ENCODE measurements around the gene FOXL2NB. TPM values are rescaled to one million over a fixed set of nuclear protein-coding genes. Genes with fewer than 3 reads are reported as not detected.

Gene FOXL2NB
- total RNA-seq, 6 experiments from 2014 or later: not detected

DNA sequence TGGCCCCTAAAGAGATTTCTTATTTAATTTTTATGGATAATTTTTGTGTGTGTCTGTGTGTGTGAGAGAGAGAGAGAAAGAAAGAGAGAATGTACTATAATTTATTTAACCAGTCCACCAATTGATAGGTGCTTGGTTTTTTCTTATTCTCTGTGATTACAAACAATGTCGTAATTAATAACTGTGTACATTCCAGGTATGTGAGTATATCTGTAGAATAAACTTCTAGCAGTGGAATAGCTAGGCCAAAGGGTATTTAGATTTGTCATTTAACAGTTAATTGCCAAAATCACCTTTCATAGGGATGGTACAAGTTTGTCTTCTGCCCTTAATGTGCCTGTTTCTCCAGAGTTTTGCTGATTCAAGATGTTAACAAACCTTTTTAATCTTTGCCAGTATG, 35.4 kb upstream of the FOXL2NB start:
- ATAC-seq: no peak
- TF ChIP-seq CTCF (IDR thresholded peaks at IDR 0.05): no peak
- TF ChIP-seq POLR2A (IDR thresholded peaks at IDR 0.05): no peak
- Histone ChIP-seq H3K27me3 (no peaks in the 10 kb centered on the region), H3K4me1 (peaks cover 0 to 5% (median 0%) of the 10 kb centered on the region in 4 donors), H3K4me3 (no peak overlapping the region), H3K9me3 (no peaks in the 10 kb centered on the region), H3K27ac (no peak overlapping the region), H3K36me3 (no peaks in the 10 kb centered on the region)
- WGBS (ENCODE audit: insufficient coverage, low coverage, low lambda C conversion rate, missing lambda C conversion rate): 92% methylated on average over 1 of the region's 1 CpG
- DNase-seq: no peak
- intact Hi-C loops (cut with DNase I): loop anchor here in 1 of 2 donors (10.0 kb wide), 1 partner anchor 67 kb away; no protein-coding TSS in a partner anchor

DNA sequence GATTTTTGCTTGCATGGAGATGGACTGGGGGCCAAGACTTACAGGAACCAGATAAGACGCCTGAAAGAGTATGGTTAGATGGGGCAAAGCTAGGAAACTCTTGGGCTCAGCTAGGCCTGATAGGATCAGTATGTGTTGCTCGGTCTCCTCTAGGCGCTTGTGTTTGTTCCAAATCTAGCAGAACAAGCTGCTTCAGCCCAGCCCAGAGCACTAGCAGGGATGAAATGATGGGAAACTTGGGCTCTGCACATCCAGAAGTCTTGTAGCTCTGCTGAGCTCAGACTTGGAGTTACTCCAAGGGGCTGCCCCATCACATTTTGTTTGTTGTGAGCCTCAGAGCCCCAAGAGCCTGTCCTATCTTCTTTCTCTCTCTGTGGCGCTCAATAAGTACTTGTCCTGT, 34.8 kb upstream of the FOXL2NB start:
- Histone ChIP-seq H3K36me3 (no peaks in the 10 kb centered on the region), H3K4me3 (no peak overlapping the region), H3K27me3 (no peaks in the 10 kb centered on the region), H3K4me1 (peaks cover 0 to 5% (median 0%) of the 10 kb centered on the region in 4 donors), H3K27ac (no peak overlapping the region), H3K9me3 (no peaks in the 10 kb centered on the region)
- 91% methylated on average over 3 of the region's 4 CpGs for WGBS (ENCODE audit: insufficient coverage, low coverage, low lambda C conversion rate, missing lambda C conversion rate)
- intact Hi-C loops (cut with DNase I): loop anchor here in 1 of 2 donors (10.0 kb wide), 1 partner anchor 67 kb away; no protein-coding TSS in a partner anchor
- DNase-seq: no peak
- TF ChIP-seq CTCF (IDR thresholded peaks at IDR 0.05) (no peak), POLR2A (IDR thresholded peaks at IDR 0.05) (no peak)
- ATAC-seq: no peak

GRCh38 chr3:138913766-138914165, 33.3 kb upstream of the FOXL2NB start:
- TF ChIP-seq POLR2A (IDR thresholded peaks at IDR 0.05) (no peak), CTCF (IDR thresholded peaks at IDR 0.05) (no peak)
- no peaks in the 10 kb centered on the region for H3K27me3 ChIP-seq
- intact Hi-C loops (cut with DNase I): loop anchor here in 1 of 2 donors (10.0 kb wide), 1 partner anchor 69 kb away; no protein-coding TSS in a partner anchor
- DNase-seq: no peak
- ATAC-seq: no peak
- no peak overlapping the region for H3K4me3 ChIP-seq
- H3K27ac ChIP-seq: no peak overlapping the region
- H3K9me3 ChIP-seq: no peaks in the 10 kb centered on the region
- H3K4me1 ChIP-seq: peaks cover 0 to 5% (median 0%) of the 10 kb centered on the region in 4 donors
- H3K36me3 ChIP-seq: no peaks in the 10 kb centered on the region
- 87% methylated on average over 3 of the region's 3 CpGs for WGBS (ENCODE audit: insufficient coverage, low coverage, low lambda C conversion rate, missing lambda C conversion rate)

- ATAC-seq (peak; percentile 38 to 72 (median 64)), DNase-seq (no peak)
- Histone ChIP-seq H3K27ac (peak overlapping the region; percentile 91 to 97 (median 96)), H3K4me1 (peaks cover 0 to 5% (median 0%) of the 10 kb centered on the region in 4 donors), H3K4me3 (peak overlapping the region; percentile 63 to 93 (median 90)), H3K36me3 (no peaks in the 10 kb centered on the region), H3K27me3 (no peaks in the 10 kb centered on the region), H3K9me3 (no peaks in the 10 kb centered on the region)
- 10% methylated on average over 19 of the region's 19 CpGs for WGBS (ENCODE audit: insufficient coverage, low coverage, low lambda C conversion rate, missing lambda C conversion rate)
- TF ChIP-seq CTCF (IDR thresholded peaks at IDR 0.05): no peak
- TF ChIP-seq POLR2A (IDR thresholded peaks at IDR 0.05): peak; percentile 52
- intact Hi-C loops (cut with DNase I): loop anchor here (5.0 to 10.0 kb wide), 3 partner anchors 70 to 318 kb away; no protein-coding TSS in a partner anchor
These were observed 32.0 kb upstream of the FOXL2NB start for GRCh38 chr3:138914870-138915502.
